Muscle of leg (tissue), 11 donors: ENCODE measurements around the gene CFDP1. TPM values are rescaled to one million over a fixed set of nuclear protein-coding genes. Genes with fewer than 3 reads are reported as not detected.
A peak's percentile ranks its signal among the peaks of the same experiment; 100 is the strongest.

Experiments used
- DNase-seq: peaks from one replicate; pipeline ENCODE4 v3.0.0; 2013
- H3K27ac ChIP-seq: one replicate; pipeline ENCODE4 v1.5.1; 2013; ENCODE audit warnings: mild to moderate bottlenecking, low read length, control low read depth
- H3K27me3 ChIP-seq: one replicate; pipeline ENCODE4 v1.6.1; 2013; ENCODE audit warnings: low read length; ENCODE audit not compliant: control insufficient read depth, insufficient read depth
- H3K36me3 ChIP-seq: one replicate; pipeline ENCODE4 v1.6.1; 2013; ENCODE audit warnings: low read length; ENCODE audit not compliant: control insufficient read depth, insufficient read depth
- H3K4me1 ChIP-seq: one replicate; pipeline ENCODE4 v1.6.1; 2013; ENCODE audit warnings: low read length; ENCODE audit not compliant: control insufficient read depth, insufficient read depth
- H3K4me3 ChIP-seq: one replicate; pipeline ENCODE4 v1.5.1; 2013; ENCODE audit warnings: low read length, control low read depth
- H3K9me3 ChIP-seq: replicated peaks from 2 replicates; pipeline ENCODE4 v1.6.1; 2013; ENCODE audit warnings: low read depth, low read length; ENCODE audit not compliant: control insufficient read depth
- WGBS: methylation state at CpG from one replicate; pipeline ENCODE4 v1.1.5; 2013; ENCODE audit warnings: missing lambda C conversion rate; ENCODE audit not compliant: insufficient coverage; 5-methylcytosine and 5-hydroxymethylcytosine counted together
- polyA plus RNA-seq, 8 donors: library from polyadenylated mRNA; unstranded; fragments of 120-200 nt; gene quantifications; one replicate each; pipeline versions ENCODE4 v1.2.1 to v1.2.3, GENCODE V29; 2013; ENCODE audit warnings: inconsistent platforms in 1 of 8, low replicate concordance in 1 of 8; ENCODE audit not compliant: insufficient read length in 8 of 8, insufficient read depth in 1 of 8
- total RNA-seq: library from RNA; stranded (reverse); fragments of 120-200 nt; gene quantifications from one replicate; pipeline ENCODE4 v1.2.4, GENCODE V29; 2013

Gene CFDP1
- total and polyA plus RNA-seq, 9 donors, result 82.5 to 132 (median 89.5) TPM

DNA sequence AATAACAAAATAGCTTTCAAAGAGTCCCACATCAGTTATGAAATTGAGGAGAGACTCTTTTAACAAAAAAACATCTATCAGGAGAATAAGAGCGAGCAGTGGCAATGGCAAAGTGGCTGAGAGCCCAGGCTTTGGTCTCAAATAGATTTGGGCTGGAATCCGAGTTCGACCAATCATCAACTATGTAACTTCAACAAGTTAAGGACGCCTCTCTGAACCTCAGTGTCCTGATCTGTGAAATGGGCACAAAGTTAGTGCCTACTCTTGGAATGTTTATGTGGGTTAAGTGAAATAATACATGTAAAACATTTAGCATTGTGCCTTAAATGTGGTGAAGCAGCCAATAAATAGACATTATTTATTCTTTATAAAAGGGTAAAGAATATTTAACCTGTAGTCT, 45.4 kb downstream of the CFDP1 start:
- H3K36me3 ChIP-seq, result peaks cover 22% of the 10 kb centered on the region
- no peak overlapping the region for H3K27ac ChIP-seq
- H3K4me1 ChIP-seq, result peaks cover 3% of the 10 kb centered on the region
- H3K9me3 ChIP-seq, result no peaks in the 10 kb centered on the region
- H3K27me3 ChIP-seq, result no peaks in the 10 kb centered on the region
- no CpG with 5 or more reads among the region's 4 CpGs for WGBS
- no peak for DNase-seq
- no peak overlapping the region for H3K4me3 ChIP-seq

DNA sequence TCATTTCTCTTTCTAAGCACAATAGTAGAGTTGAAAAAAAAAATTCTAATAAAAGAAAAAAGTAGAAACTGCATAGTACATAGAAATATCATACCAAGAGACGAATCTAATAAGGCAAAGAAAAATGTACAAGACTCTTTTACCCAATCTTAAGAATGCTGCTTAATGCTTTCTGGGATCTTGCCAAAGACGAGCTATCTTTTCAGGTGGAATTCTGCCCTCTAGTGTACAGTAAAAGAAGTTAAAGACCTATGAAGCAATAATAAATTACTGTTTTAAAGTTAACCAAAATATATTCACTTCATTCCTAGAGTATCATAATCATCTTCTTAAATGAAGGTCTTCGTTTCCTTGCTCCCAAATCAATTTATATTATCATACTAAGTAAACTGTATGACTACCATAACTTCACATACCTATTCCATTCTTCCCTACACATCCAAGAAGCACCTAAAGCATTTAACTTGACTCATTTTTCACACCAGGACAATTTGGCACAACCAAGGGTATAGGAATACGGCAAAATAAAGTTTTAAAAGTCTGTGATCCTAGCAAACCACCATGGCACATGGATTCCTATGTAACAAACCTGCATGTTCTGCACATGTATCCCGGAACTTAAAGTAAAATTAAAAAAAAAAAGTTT, 47.7 kb downstream of the CFDP1 start:
- Histone ChIP-seq H3K4me1 (peaks cover 3% of the 10 kb centered on the region), H3K9me3 (no peaks in the 10 kb centered on the region), H3K27ac (no peak overlapping the region), H3K27me3 (no peaks in the 10 kb centered on the region), H3K36me3 (peaks cover 12% of the 10 kb centered on the region), H3K4me3 (no peak overlapping the region)
- peak; percentile 86 for DNase-seq
- no CpG with 5 or more reads among the region's 5 CpGs for WGBS

DNA sequence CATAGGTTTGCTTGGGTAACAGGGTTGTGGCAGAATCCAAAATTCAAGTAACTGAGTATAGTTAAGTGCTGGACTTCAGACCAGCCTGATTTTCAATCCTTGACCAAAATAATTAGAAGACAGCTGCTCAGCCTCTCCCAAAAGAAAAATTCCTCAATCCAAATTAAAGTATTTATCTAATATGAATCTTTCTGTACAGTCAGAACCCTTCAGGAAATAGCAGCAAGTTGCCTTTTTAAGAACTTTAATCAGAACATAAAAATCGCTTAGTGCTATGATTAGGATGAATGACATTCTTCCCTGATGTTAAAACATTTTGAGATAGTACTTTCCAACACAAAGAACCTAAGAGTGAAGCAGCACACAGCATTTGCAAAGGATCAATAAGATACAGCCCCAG, 50.2 kb downstream of the CFDP1 start:
- H3K4me1 ChIP-seq, result no peaks in the 10 kb centered on the region

DNA sequence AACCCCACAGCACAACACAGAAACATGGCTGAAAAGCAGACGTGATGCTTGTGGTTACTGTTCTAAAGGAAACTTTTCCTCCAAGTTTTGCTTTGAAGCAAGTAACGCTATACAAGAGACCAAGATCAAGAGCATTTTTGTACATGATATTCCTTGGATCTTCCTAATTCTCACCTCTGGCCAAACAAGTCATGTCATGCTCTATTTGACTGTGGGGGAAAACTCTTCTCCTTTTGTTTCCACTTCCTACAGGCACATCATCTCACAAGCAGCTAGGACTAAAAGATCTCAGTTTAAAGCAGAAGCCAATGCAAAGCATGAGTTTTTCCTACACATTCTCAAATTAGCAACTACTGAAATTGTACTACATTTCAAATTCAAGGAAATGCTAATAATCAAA, 50.7 kb downstream of the CFDP1 start:
- Histone ChIP-seq H3K4me3 (no peak overlapping the region), H3K27ac (no peak overlapping the region), H3K36me3 (peaks cover 3% of the 10 kb centered on the region), H3K4me1 (no peaks in the 10 kb centered on the region), H3K9me3 (no peaks in the 10 kb centered on the region), H3K27me3 (no peaks in the 10 kb centered on the region)
- WGBS, result no CpG with 5 or more reads among the region's 2 CpGs
- DNase-seq, result no peak

More for the DNA sequence above, 50.2 kb downstream of the CFDP1 start:
- H3K36me3 ChIP-seq, result peaks cover 3% of the 10 kb centered on the region
- H3K4me3 ChIP-seq, result no peak overlapping the region
- no peak for DNase-seq
- H3K27me3 ChIP-seq, result no peaks in the 10 kb centered on the region
- WGBS, result no CpG with 5 or more reads among the region's 1 CpG
- no peaks in the 10 kb centered on the region for H3K9me3 ChIP-seq
- no peak overlapping the region for H3K27ac ChIP-seq

DNA sequence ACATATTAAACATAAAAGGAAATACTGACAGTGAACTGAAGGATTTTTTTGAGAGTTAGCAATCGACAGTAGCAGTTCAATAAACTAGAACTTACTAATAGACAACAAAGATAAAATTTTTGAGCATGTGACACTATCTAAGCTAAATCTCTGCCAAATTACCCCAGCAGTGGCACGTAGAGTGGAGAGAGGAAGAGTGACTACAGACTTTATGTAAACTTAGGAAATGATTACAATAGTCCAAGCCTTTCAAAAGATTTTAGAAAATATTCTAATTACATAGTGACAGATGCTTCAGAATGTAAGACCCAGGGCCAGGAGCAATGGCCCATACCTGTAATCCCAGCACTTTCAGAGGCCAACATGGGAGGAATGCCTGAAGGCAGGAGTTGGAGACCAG, 52.4 kb downstream of the CFDP1 start:
- no CpG with 5 or more reads among the region's 2 CpGs for WGBS
- peaks cover 4% of the 10 kb centered on the region for H3K36me3 ChIP-seq
- no peaks in the 10 kb centered on the region for H3K9me3 ChIP-seq
- DNase-seq, result no peak
- H3K4me3 ChIP-seq, result no peak overlapping the region
- H3K27me3 ChIP-seq, result no peaks in the 10 kb centered on the region
- no peak overlapping the region for H3K27ac ChIP-seq
- H3K4me1 ChIP-seq, result no peaks in the 10 kb centered on the region

DNA sequence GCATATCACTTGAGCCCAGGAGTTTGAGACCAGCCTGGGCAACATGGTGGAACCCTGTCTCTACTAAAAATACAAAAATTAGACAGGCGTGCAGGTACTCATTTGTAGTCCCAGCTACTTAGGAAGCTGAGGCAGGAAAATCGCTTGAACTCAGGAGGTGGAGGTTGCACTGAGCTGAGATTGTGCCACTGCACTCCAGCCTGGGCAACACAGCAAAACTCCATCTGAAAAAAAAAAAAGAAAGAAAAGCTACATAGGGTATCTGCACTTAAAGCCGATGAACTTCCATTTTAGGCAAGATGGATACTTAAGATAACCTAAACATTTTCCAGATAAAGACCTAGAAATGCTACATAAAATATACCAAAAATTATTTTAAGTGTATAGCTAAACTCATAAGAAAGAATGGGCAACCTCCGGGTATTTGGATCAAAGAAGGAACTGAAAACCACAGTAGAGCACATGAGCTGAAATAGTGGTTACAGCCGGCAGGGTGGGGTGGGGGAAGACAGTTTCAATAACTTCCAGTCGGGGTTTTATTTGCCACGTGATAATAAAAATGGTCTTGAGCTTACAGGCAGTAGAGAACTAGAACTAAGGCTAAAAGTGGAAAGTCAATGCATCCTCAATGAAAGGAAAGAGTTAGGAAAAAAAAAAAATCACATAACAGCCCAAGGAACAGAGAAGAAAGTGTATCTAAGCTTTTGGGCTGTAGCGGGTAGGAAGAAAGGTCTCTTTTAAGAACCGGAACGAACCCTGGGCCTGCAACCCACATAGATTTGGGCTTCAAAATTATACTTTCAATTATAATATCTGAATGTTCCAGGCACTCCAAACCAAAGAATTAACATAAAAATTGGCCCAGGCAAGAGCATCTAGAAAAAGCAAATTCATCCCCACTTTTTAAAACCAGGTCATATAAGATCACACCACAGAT, 53.1 kb downstream of the CFDP1 start:
- WGBS, result 59% methylated on average over 2 of the region's 10 CpGs
- peak; percentile 54 for DNase-seq
- H3K27ac ChIP-seq, result no peak overlapping the region

DNA sequence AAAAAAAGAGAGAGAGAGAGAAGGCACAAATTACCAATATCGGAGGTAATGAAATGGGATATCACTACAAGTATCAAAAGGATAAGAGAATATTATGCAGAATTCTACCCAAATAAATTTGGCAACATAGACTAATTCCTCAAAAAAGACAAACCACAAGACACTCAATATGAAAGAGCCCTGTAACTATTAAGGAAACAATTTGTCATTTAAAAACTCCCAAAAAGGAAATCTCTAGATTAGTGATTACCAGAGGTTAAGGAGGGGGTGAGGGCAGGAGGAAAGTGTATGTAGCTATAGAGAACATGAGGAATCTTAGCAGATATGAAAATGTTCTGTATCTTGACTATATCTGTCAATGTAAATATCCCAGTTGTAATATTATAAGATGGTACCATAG, 54.0 kb downstream of the CFDP1 start:
- Histone ChIP-seq H3K4me3 (no peak overlapping the region), H3K36me3 (peaks cover 4% of the 10 kb centered on the region), H3K4me1 (no peaks in the 10 kb centered on the region), H3K27ac (no peak overlapping the region), H3K27me3 (no peaks in the 10 kb centered on the region), H3K9me3 (no peaks in the 10 kb centered on the region)
- no CpG with 5 or more reads among the region's 1 CpG for whole genome bisulfite sequencing
- DNase-seq, result no peak

More for the DNA sequence above, 53.1 kb downstream of the CFDP1 start:
- no peaks in the 10 kb centered on the region for H3K9me3 ChIP-seq
- no peaks in the 10 kb centered on the region for H3K27me3 ChIP-seq
- H3K36me3 ChIP-seq, result peaks cover 4% of the 10 kb centered on the region
- H3K4me3 ChIP-seq, result no peak overlapping the region
- H3K4me1 ChIP-seq, result no peaks in the 10 kb centered on the region

DNA sequence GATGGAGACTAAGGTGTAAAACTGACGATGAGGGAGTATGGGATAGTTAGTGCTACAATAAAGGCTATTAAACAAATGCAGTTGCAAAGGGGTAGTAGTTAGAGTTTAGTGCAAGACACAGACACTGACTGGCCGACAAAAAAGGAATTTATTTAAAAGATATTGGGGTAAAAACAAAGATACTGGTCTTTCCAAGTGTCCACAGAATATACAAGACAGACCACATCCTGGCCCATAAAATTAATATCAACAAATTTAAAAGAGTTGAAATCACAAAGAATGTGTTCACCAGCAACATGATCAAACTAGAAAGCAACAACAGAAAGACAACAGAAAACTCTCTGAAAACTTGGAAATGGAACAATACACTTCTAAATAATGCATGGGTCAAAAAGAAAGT, 54.7 kb downstream of the CFDP1 start:
- H3K4me1 ChIP-seq, result no peaks in the 10 kb centered on the region
- no peaks in the 10 kb centered on the region for H3K27me3 ChIP-seq
- peaks cover 4% of the 10 kb centered on the region for H3K36me3 ChIP-seq
- H3K27ac ChIP-seq, result no peak overlapping the region
- H3K9me3 ChIP-seq, result no peaks in the 10 kb centered on the region
- no peak overlapping the region for H3K4me3 ChIP-seq
- no peak for DNase-seq
- WGBS, result 57% methylated on average over 1 of the region's 2 CpGs

DNA sequence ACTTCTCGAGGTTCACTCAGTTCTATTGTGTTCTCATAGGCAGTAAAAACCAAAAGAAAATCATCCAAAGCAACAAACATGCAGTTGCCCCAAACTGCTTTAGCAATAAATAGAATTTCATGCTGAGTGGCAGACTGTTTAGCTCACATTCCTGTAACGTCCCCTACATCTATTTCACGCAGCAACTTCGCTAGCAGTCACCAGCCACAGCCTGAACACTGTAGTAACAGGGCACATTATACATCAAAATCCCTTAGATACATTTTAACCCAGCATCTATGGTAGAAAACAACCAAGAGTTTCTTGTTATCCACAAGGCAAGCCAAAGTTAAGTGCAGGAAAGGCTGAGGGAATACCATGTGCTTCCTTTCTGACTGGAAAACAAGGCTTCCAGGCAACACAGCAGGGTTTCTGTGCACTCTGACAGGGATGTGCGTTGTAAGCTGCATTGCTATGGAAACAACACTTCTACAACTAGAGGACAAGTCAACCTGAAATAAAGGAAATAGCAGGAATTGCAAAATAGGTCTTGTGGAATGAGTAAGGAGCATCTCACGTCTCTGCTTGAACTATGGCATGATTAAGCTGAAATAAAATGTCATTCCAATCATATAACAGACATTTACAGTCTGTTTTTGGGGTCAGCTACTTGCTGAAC, 55.4 kb downstream of the CFDP1 start:
- 72% methylated on average over 3 of the region's 6 CpGs for WGBS
- Histone ChIP-seq H3K27ac (peak overlapping the region; percentile 74), H3K9me3 (no peaks in the 10 kb centered on the region), H3K4me3 (no peak overlapping the region), H3K27me3 (no peaks in the 10 kb centered on the region), H3K4me1 (no peaks in the 10 kb centered on the region), H3K36me3 (peaks cover 4% of the 10 kb centered on the region)
- peak; percentile 70 for DNase-seq
